K562 (cell line): ENCODE results near the gene PTTG1IP.

Source experiments
- EGR1 ChIP-seq: fragments of 450-650 bp; conservative IDR thresholded peaks from 2 replicates; pipeline ENCODE4 v1.6.1; 2017; ENCODE audit warnings: mild to moderate bottlenecking
- EP300 ChIP-seq: IDR thresholded peaks from 2 replicates; pipeline ENCODE4 v1.6.1; 2012; ENCODE audit warnings: low read length, improper control_type of control experiment
- FOXM1 ChIP-seq, 2 experiments: fragments of 450-650 bp in 1 of 2; sonication (generic) in 1 of 2; formaldehyde crosslinking in 1 of 2; IDR thresholded peaks; 2 replicates each; pipeline versions ENCODE4 v1.6.1 to v1.9.0; 2017 to 2022; ENCODE audit warnings: low read depth in 2 of 2, mild to moderate bottlenecking in 2 of 2, missing genetic modification reagents in 1 of 2, moderate library complexity in 1 of 2
- NFE2 ChIP-seq: IDR thresholded peaks from 2 replicates; pipeline ENCODE4 v1.6.1; 2014; ENCODE audit warnings: antibody characterized with exemption, low read depth
- POLR2A ChIP-seq: fragments of 450-650 bp; conservative IDR thresholded peaks from 2 replicates; pipeline ENCODE4 v1.6.1; 2016
- SIN3A ChIP-seq, 2 experiments: fragments of 150-350 bp in 1 of 2; IDR thresholded peaks; 2 replicates each; pipeline ENCODE4 v1.6.1; 2011 to 2016; ENCODE audit warnings: borderline replicate concordance in 2 of 2, low read depth in 2 of 2, low read length in 2 of 2, mild to moderate bottlenecking in 2 of 2, moderate library complexity in 2 of 2; ENCODE audit not compliant: control insufficient read depth in 1 of 2
- SOX6 ChIP-seq: fragments of 450-650 bp; IDR thresholded peaks from 2 replicates; pipeline ENCODE4 v1.6.1; 2014; ENCODE audit warnings: mild to moderate bottlenecking
- SRF ChIP-seq, 2 experiments: fragments of 250-450, 450-650 bp in 1 of 2; sonication (Bioruptor Pico) in 1 of 2; sonication (generic) in 1 of 2; formaldehyde crosslinking; IDR thresholded peaks; 2 replicates each; pipeline versions ENCODE4 v1.5.0 to v1.5.1; 2020 to 2022; ENCODE audit warnings: mild to moderate bottlenecking in 1 of 2, missing genetic modification reagents in 1 of 2
- TOE1 ChIP-seq, 2 experiments: fragments of 450-650 bp in 1 of 2; sonication (generic) in 1 of 2; formaldehyde crosslinking in 1 of 2; IDR thresholded peaks; 2 replicates each; pipeline versions ENCODE4 v1.7.1 to v1.8.0; 2016 to 2022; ENCODE audit warnings: borderline replicate concordance in 2 of 2, mild to moderate bottlenecking in 2 of 2, antibody characterized with exemption in 1 of 2, inconsistent platforms in 1 of 2, low read depth in 1 of 2, missing genetic modification reagents in 1 of 2, moderate library complexity in 1 of 2
- TRIM28 ChIP-seq: fragments of 450-650 bp; IDR thresholded peaks from 2 replicates; pipeline ENCODE4 v1.6.1; 2017
- ZC3H11A ChIP-seq: IDR thresholded peaks from 2 replicates; pipeline ENCODE4 v1.6.1; 2012; ENCODE audit warnings: low read depth, low read length, improper control_type of control experiment

DNA sequence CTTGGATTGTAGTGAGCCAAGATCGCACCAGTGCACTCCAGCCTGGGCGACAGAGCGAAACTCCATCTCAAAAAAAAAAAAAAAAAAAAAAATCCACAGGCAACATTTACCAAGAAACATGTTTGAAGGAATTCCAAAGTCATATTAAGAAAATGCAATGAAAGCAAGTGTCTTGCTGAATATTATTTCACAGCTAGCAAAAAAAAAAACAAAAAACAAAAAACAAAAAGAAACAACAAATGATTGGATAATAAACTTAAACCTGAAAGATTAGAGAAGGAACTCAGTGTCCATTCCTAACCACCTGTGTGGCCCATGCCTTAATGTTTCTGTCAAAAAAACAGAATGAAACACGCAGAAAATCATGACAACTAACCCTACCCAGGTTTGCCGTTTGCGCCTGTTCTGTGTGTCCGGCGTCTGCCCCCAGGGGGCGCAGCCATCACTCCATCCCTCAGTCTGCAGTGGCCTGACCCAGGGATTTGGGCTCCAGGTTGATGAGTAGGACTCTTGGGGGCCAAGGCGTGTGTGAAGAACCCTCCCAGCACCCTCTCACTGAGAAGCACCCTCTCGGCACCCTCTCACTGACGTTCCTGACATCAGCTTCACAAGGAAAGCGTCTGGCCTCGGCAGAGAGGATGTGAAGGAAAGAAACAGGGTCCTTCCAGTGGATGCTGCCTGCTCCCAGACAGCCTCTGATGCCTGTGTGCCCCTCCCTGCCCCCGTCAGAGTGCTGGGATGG lies 19.2 kb upstream of the PTTG1IP start:
- no peak for TF ChIP-seq SIN3A (IDR thresholded peaks at IDR 0.05; ENCODE audit: borderline replicate concordance in 2 of 2, control insufficient read depth in 1 of 2, low read depth in 2 of 2, low read length in 2 of 2)
- no peak for TF ChIP-seq TRIM28
- no peak for TF ChIP-seq TOE1 (IDR thresholded peaks at IDR 0.05; ENCODE audit: borderline replicate concordance)
- TF ChIP-seq TOE1 (CRISPR knock-in tag; IDR thresholded peaks at IDR 0.05; ENCODE audit: borderline replicate concordance, low read depth) = 0 out of 2 replicates have a peak, but pooled peaks have one; percentile 27
- no peak for TF ChIP-seq NFE2
- TF ChIP-seq EP300 = no peak
- TF ChIP-seq FOXM1 (IDR thresholded peaks at IDR 0.05; ENCODE audit: low read depth) = no peak
- TF ChIP-seq FOXM1 (CRISPR knock-in tag; IDR thresholded peaks at IDR 0.05; ENCODE audit: low read depth) = no peak
- no peak for TF ChIP-seq SRF (CRISPR knock-in tag; IDR thresholded peaks at IDR 0.05)
- no peak for TF ChIP-seq EGR1
- no peak for TF ChIP-seq ZC3H11A
- 0 out of 2 replicates have a peak, but pooled peaks have one; percentile 38 for TF ChIP-seq SOX6
- no peak for TF ChIP-seq POLR2A
